GM12878 (cell line): ENCODE measurements around the gene HTRA3. TPM values are rescaled to one million over a fixed set of nuclear protein-coding genes. Genes with fewer than 3 reads are reported as not detected.

Experiments
- ATAC-seq: fragments of 200-7000 bp; cut with Tn5 transposase; 3 replicates; pipeline ENCODE4 v1.9.1; 2020; ENCODE audit warnings: mild to moderate bottlenecking, moderate library complexity
- BruUV-seq: library from RNA; stranded (reverse); fragments of 400-500 nt; replicated peaks from 2 replicates; lab custom pipeline; 2021; lab: Mats Ljungman, UMichigan
- CTCF ChIA-PET: fragments of 300-600 bp; sonication (Branson Sonifier 250); formaldehyde crosslinking; extraction: SDS; loops from one replicate; lab custom pipeline; 2021; ENCODE audit warnings: inconsistent platforms; lab: Yijun Ruan, JAX
- POLR2A ChIA-PET: fragments of 350-600 bp; formaldehyde crosslinking; extraction: SDS; loops from one replicate; lab custom pipeline; 2021; ENCODE audit warnings: inconsistent platforms; lab: Charles Lee
- RAD21 ChIA-PET: fragments of 300-600 bp; sonication (Branson Sonifier 250); formaldehyde crosslinking; loops from one replicate; lab custom pipeline; 2023; ENCODE audit warnings: antibody characterized with exemption; ENCODE audit not compliant: unreplicated experiment; lab: Charles Lee
- SMC1A ChIA-PET: fragments of 300-600 bp; sonication (Branson Sonifier 250); formaldehyde crosslinking; loops from one replicate; lab custom pipeline; 2023; ENCODE audit not compliant: unreplicated experiment, uncharacterized antibody; lab: Charles Lee
- DNase-seq: peaks from one replicate; pipeline ENCODE4 v3.0.0-alpha.2; 2011; ENCODE audit warnings: low read depth, low spot score
- FAIRE-seq: peaks from 3 replicates; lab custom pipeline; 2011; peaks lifted over from hg19 to GRCh38; lab: Jason Lieb, UNC
- H2AFZ ChIP-seq: 2 replicates; pipeline ENCODE4 v1.6.0; 2011; ENCODE audit warnings: low read depth, low read length, control low read depth; ENCODE audit not compliant: control insufficient read depth
- H3K27ac ChIP-seq: 2 replicates; pipeline ENCODE4 v1.5.1; 2011; ENCODE audit warnings: control low read depth; ENCODE audit not compliant: control insufficient read depth, insufficient read depth
- H3K27me3 ChIP-seq, 2 experiments: replicated peaks in 1 of 2; 2 replicates each; pipeline versions ENCODE4 v1.6.0 to v1.6.1; 2011; ENCODE audit warnings: low read length in 1 of 2; ENCODE audit not compliant: control insufficient read depth in 2 of 2, insufficient read depth in 2 of 2
- H3K36me3 ChIP-seq, 2 experiments: 2 replicates each; pipeline ENCODE4 v1.5.1; 2011; ENCODE audit warnings: low read length in 1 of 2; ENCODE audit not compliant: control insufficient read depth in 2 of 2, insufficient read depth in 2 of 2
- H3K4me1 ChIP-seq: 2 replicates; pipeline ENCODE4 v1.6.1; 2011; ENCODE audit warnings: mild to moderate bottlenecking, low read length, moderate library complexity, mixed read lengths; ENCODE audit not compliant: control insufficient read depth, insufficient read depth
- H3K4me2 ChIP-seq: 2 replicates; pipeline ENCODE4 v1.6.0; 2011; ENCODE audit warnings: control low read depth; ENCODE audit not compliant: control insufficient read depth, insufficient read depth
- H3K4me3 ChIP-seq: fragments of 200-600 bp; sonication (generic); 2 replicates; pipeline ENCODE4 v1.5.1; 2016
- H3K79me2 ChIP-seq: 2 replicates; pipeline ENCODE4 v1.6.0; 2011; ENCODE audit warnings: low read length; ENCODE audit not compliant: control insufficient read depth, insufficient read depth
- H3K9ac ChIP-seq: 2 replicates; pipeline ENCODE4 v1.8.0; 2011; ENCODE audit warnings: low read length, control low read depth, mixed read lengths; ENCODE audit not compliant: control insufficient read depth, insufficient read depth
- H3K9me3 ChIP-seq: replicated peaks from 3 replicates; pipeline ENCODE4 v1.5.1; 2011; ENCODE audit warnings: mild to moderate bottlenecking, low read length; ENCODE audit not compliant: control insufficient read depth, insufficient read depth
- H4K20me1 ChIP-seq: 2 replicates; pipeline ENCODE4 v1.6.0; 2011; ENCODE audit not compliant: control insufficient read depth, insufficient read depth
- ATF7 ChIP-seq: fragments of 450-650 bp; IDR thresholded peaks from 2 replicates; pipeline ENCODE4 v1.6.1; 2016; ENCODE audit warnings: low read depth, mild to moderate bottlenecking
- CEBPB ChIP-seq, 2 experiments: fragments of 150-350 bp in 1 of 2; IDR thresholded peaks; 2 replicates each; pipeline ENCODE4 v1.6.1; 2012 to 2014; ENCODE audit warnings: low read depth in 2 of 2, low read length in 2 of 2, borderline replicate concordance in 1 of 2, inconsistent platforms in 1 of 2
- CHD4 ChIP-seq: fragments of 200-600 bp; sonication (generic); IDR thresholded peaks from 2 replicates; pipeline ENCODE4 v1.6.1; 2016; ENCODE audit warnings: mild to moderate bottlenecking
- EGR1 ChIP-seq, 2 experiments: IDR thresholded peaks; 1 replicate in 1 of 2; 2 replicates in 1 of 2; pipeline ENCODE4 v1.6.1; 2011 to 2012; ENCODE audit warnings: low read depth in 2 of 2, low read length in 2 of 2, borderline replicate concordance in 1 of 2, mild to moderate bottlenecking in 1 of 2, moderate library complexity in 1 of 2
- ESRRA ChIP-seq: IDR thresholded peaks from 2 replicates; pipeline ENCODE4 v1.6.1; 2012; ENCODE audit warnings: mild to moderate bottlenecking, low read length, improper control_type of control experiment
- IKZF2 ChIP-seq, 2 experiments: fragments of 450-650 bp; IDR thresholded peaks; 2 replicates each; pipeline ENCODE4 v1.6.1; 2017; ENCODE audit warnings: mild to moderate bottlenecking in 2 of 2, moderate library complexity in 2 of 2
- KLF5 ChIP-seq: fragments of 450-650 bp; IDR thresholded peaks from 2 replicates; pipeline ENCODE4 v1.6.1; 2014; ENCODE audit warnings: mild to moderate bottlenecking; ENCODE audit not compliant: partially characterized antibody
- NFXL1 ChIP-seq: fragments of 450-650 bp; IDR thresholded peaks from 2 replicates; pipeline ENCODE4 v1.6.1; 2017; ENCODE audit warnings: antibody characterized with exemption, mild to moderate bottlenecking, borderline replicate concordance
- RB1 ChIP-seq: fragments of 450-650 bp; formaldehyde crosslinking; IDR thresholded peaks from 2 replicates; pipeline ENCODE4 v1.6.1; 2017; ENCODE audit warnings: mild to moderate bottlenecking, borderline replicate concordance
- RFX5 ChIP-seq: IDR thresholded peaks from 2 replicates; pipeline ENCODE4 v1.6.1; 2011; ENCODE audit warnings: low read depth, low read length, improper control_type of control experiment
- SIX5 ChIP-seq: IDR thresholded peaks from 2 replicates; pipeline ENCODE4 v1.6.1; 2011; ENCODE audit warnings: mild to moderate bottlenecking, low read depth, low read length, moderate library complexity; ENCODE audit not compliant: severe bottlenecking
- SUPT20H ChIP-seq: IDR thresholded peaks from 2 replicates; pipeline ENCODE4 v1.6.1; 2011; ENCODE audit warnings: low read depth, mild to moderate bottlenecking, low read length, moderate library complexity, borderline replicate concordance; ENCODE audit not compliant: control insufficient read depth
- YBX1 ChIP-seq: fragments of 450-650 bp; IDR thresholded peaks from 2 replicates; pipeline ENCODE4 v1.6.1; 2016; ENCODE audit warnings: antibody characterized with exemption
- ZBED1 ChIP-seq: IDR thresholded peaks from 2 replicates; pipeline ENCODE4 v1.6.1; 2016; ENCODE audit warnings: borderline replicate concordance
- ZNF384 ChIP-seq: IDR thresholded peaks from 2 replicates; pipeline ENCODE4 v1.6.1; 2012; ENCODE audit warnings: low read depth, mild to moderate bottlenecking, low read length, improper control_type of control experiment, borderline replicate concordance
- ZNF622 ChIP-seq: fragments of 450-650 bp; IDR thresholded peaks from 2 replicates; pipeline ENCODE4 v1.6.1; 2017; ENCODE audit warnings: mild to moderate bottlenecking, inconsistent platforms
- WGBS: methylation state at CpG from one replicate; pipeline ENCODE4 v1.1.6; 2016; ENCODE audit warnings: low lambda C conversion rate; ENCODE audit not compliant: insufficient replicate concordance, insufficient coverage; ENCODE audit errors: missing lambda C conversion rate; 5-methylcytosine and 5-hydroxymethylcytosine counted together
- in situ Hi-C: fragments of 300-500 bp; cut with MboI; formaldehyde crosslinking; loops from 9 replicates; pipeline ENCODE4 v1.14.3; 2018; ENCODE audit warnings: mixed read lengths
- intact Hi-C: fragments of 100-400 bp; cut with micrococcal nuclease; formaldehyde crosslinking; loops from one replicate; pipeline ENCODE4 v1.14.2; 2022; ENCODE audit not compliant: unreplicated experiment
- polyA plus RNA-seq, 11 experiments: library from polyadenylated mRNA; depleted of rRNA in 4 of 11; unstranded in 6 of 11; stranded (reverse) in 5 of 11; fragments of >200 nt; fragmentation: Nextera tagmentation in 4 of 11; fragmentation: Illumina TruSeq in 1 of 11; extraction: Ambion mirVana in 4 of 11; extraction: Trizol in 1 of 11; gene quantifications; 1 replicate in 1 of 11; 2 replicates in 10 of 11; pipeline versions ENCODE4 v1.2.1 to v1.2.3, GENCODE V29; 2011 to 2016; ENCODE audit warnings: inconsistent platforms in 2 of 11, missing spikeins in 2 of 11, low read depth in 1 of 11
- total RNA-seq, 4 experiments: library from RNA; depleted of rRNA in 3 of 4; stranded (reverse); fragments of >200 nt in 3 of 4; fragmentation: Illumina TruSeq in 1 of 4; extraction: Trizol in 1 of 4; gene quantifications; 2 replicates each; pipeline versions ENCODE4 v1.2.1 to v1.2.3, GENCODE V29; 2013 to 2021
- TF ChIP-seq, protein P1 (sequence below): fragments of 450-650 bp; IDR thresholded peaks from 2 replicates; pipeline ENCODE4 v1.6.1; 2017; ENCODE audit warnings: antibody characterized with exemption, mild to moderate bottlenecking, moderate library complexity
- TF ChIP-seq, protein P2 (sequence below), 3 experiments: IDR thresholded peaks in 2 of 3; conservative IDR thresholded peaks in 1 of 3; 2 replicates each; pipeline ENCODE4 v1.5.1; 2011; ENCODE audit warnings: low read depth in 3 of 3, low read length in 3 of 3, mild to moderate bottlenecking in 3 of 3, control low read depth in 2 of 3, moderate library complexity in 2 of 3, inconsistent platforms in 1 of 3, mixed read lengths in 1 of 3; ENCODE audit not compliant: control insufficient read depth in 2 of 3, insufficient read depth in 1 of 3; ENCODE audit errors: extremely low read depth in 1 of 3
- TF ChIP-seq, protein P3 (sequence below): IDR thresholded peaks from 2 replicates; pipeline ENCODE4 v1.6.1; 2012; ENCODE audit warnings: low read depth, low read length, improper control_type of control experiment

Gene HTRA3
- total and polyA plus RNA-seq, 10 of the 15 experiments (the other 5 are each of a cell fraction or from before 2014, with no cell fraction given), result 0.04 to 1.2 (median 0.08) TPM; not detected in 7

DNA sequence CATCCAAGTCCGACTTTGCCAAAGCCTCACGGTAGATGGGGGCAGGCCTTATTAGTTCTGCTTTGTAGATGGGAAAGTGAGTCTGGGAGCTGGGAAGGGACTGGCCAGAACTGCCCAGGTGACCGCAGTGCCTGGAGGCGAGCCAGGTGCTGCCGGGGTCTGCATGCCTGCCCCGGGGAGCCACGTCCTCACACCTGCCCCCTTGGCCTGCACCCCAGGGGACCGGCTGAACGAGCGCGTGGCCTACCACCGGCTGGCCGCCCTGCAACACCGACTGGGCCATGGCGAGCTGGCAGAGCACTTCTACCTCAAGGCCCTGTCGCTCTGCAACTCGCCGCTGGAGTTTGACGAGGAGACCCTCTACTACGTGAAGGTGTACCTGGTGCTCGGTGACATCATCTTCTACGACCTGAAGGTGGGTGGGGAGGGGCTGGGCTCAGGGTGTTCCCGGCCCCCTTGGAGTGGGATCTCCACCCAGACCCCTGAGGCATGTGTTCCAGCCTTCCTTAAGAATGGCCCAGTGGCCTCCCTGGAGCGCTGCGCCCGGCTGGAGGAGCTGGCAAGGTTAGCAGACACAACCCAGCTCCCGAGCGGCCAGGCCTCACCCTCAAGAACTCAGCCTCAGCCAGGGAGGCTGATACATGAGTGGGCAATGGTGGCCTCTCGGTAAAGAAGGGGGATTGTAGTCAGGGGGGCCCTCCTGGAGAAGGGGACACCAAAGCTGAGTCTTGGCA is 32.1 kb upstream of the HTRA3 start:
- no peak overlapping the region for H3K9ac ChIP-seq
- BruUV-seq, result no TSS peak
- no peak overlapping the region for H2AFZ ChIP-seq
- no peak for FAIRE-seq
- intact Hi-C loops (no loop called here), in situ Hi-C loops (no loop called here)
- H3K36me3 ChIP-seq, result peaks cover 9 to 24% of the 10 kb centered on the region in 2 experiments
- SMC1A ChIA-PET, result interaction anchor here (0.9 to 1.6 kb wide), 2 partner anchors 35 to 36 kb away, joined by 3 to 4 read pairs; no protein-coding TSS in a partner anchor
- H3K4me1 ChIP-seq, result peaks cover 3% of the 10 kb centered on the region
- ATAC-seq, result no peak
- H3K27ac ChIP-seq, result no peak overlapping the region
- H3K4me2 ChIP-seq, result no peak overlapping the region
- no peaks in the 10 kb centered on the region for H3K27me3 ChIP-seq
- H3K9me3 ChIP-seq, result no peaks in the 10 kb centered on the region
- 88% methylated on average over 29 of the region's 29 CpGs for WGBS
- no peaks in the 10 kb centered on the region for H3K79me2 ChIP-seq
- RAD21 ChIA-PET, result interaction anchor here (0.8 to 1.1 kb wide), 2 partner anchors 36 to 60 kb away, joined by 3 to 8 read pairs; no protein-coding TSS in a partner anchor
- no peaks in the 10 kb centered on the region for H4K20me1 ChIP-seq
- CTCF ChIA-PET, result interaction anchor here (0.8 to 2.9 kb wide), 3 partner anchors 8 to 61 kb away, joined by 3 to 16 read pairs (median 7); no protein-coding TSS in a partner anchor
- no peak overlapping the region for H3K4me3 ChIP-seq
- POLR2A ChIA-PET, result no interaction called here
- DNase-seq, result no peak
- TF ChIP-seq, protein P1, sequence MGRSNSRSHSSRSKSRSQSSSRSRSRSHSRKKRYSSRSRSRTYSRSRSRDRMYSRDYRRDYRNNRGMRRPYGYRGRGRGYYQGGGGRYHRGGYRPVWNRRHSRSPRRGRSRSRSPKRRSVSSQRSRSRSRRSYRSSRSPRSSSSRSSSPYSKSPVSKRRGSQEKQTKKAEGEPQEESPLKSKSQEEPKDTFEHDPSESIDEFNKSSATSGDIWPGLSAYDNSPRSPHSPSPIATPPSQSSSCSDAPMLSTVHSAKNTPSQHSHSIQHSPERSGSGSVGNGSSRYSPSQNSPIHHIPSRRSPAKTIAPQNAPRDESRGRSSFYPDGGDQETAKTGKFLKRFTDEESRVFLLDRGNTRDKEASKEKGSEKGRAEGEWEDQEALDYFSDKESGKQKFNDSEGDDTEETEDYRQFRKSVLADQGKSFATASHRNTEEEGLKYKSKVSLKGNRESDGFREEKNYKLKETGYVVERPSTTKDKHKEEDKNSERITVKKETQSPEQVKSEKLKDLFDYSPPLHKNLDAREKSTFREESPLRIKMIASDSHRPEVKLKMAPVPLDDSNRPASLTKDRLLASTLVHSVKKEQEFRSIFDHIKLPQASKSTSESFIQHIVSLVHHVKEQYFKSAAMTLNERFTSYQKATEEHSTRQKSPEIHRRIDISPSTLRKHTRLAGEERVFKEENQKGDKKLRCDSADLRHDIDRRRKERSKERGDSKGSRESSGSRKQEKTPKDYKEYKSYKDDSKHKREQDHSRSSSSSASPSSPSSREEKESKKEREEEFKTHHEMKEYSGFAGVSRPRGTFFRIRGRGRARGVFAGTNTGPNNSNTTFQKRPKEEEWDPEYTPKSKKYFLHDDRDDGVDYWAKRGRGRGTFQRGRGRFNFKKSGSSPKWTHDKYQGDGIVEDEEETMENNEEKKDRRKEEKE, result no peak
- TF ChIP-seq ZBED1 (no peak), ATF7 (no peak), CEBPB (IDR thresholded peaks at IDR 0.05; ENCODE audit: borderline replicate concordance in 1 of 2, low read depth in 2 of 2, low read length in 2 of 2) (no peak), RB1 (no peak), YBX1 (no peak), ESRRA (no peak), IKZF2 (IDR thresholded peaks at IDR 0.05) (no peak), RFX5 (no peak), SUPT20H (no peak), ZNF384 (no peak), SIX5 (no peak), KLF5 (no peak), NFXL1 (no peak), CHD4 (no peak), EGR1 (IDR thresholded peaks at IDR 0.05; ENCODE audit: borderline replicate concordance in 1 of 2, low read depth in 2 of 2, low read length in 2 of 2) (no peak), ZNF622 (no peak)
- TF ChIP-seq, protein P2, sequence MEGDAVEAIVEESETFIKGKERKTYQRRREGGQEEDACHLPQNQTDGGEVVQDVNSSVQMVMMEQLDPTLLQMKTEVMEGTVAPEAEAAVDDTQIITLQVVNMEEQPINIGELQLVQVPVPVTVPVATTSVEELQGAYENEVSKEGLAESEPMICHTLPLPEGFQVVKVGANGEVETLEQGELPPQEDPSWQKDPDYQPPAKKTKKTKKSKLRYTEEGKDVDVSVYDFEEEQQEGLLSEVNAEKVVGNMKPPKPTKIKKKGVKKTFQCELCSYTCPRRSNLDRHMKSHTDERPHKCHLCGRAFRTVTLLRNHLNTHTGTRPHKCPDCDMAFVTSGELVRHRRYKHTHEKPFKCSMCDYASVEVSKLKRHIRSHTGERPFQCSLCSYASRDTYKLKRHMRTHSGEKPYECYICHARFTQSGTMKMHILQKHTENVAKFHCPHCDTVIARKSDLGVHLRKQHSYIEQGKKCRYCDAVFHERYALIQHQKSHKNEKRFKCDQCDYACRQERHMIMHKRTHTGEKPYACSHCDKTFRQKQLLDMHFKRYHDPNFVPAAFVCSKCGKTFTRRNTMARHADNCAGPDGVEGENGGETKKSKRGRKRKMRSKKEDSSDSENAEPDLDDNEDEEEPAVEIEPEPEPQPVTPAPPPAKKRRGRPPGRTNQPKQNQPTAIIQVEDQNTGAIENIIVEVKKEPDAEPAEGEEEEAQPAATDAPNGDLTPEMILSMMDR (IDR thresholded peaks at IDR 0.05 in 2 of 3, conservative IDR thresholded peaks at IDR 0.05 in 1 of 3; ENCODE audit: control insufficient read depth in 2 of 3, extremely low read depth in 1 of 3, insufficient read depth in 1 of 3, low read depth in 3 of 3, low read length in 3 of 3), result no peak
- TF ChIP-seq, protein P3, sequence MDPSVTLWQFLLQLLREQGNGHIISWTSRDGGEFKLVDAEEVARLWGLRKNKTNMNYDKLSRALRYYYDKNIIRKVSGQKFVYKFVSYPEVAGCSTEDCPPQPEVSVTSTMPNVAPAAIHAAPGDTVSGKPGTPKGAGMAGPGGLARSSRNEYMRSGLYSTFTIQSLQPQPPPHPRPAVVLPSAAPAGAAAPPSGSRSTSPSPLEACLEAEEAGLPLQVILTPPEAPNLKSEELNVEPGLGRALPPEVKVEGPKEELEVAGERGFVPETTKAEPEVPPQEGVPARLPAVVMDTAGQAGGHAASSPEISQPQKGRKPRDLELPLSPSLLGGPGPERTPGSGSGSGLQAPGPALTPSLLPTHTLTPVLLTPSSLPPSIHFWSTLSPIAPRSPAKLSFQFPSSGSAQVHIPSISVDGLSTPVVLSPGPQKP, result no peak
